GM23338 (cell line): ENCODE results near the gene PTP4A1. TPM values are rescaled to one million over a fixed set of nuclear protein-coding genes. Genes with fewer than 3 reads are reported as not detected.
"Not testable (repeated sequence)": the region's sequence is repeated elsewhere in the genome, so short reads cannot be mapped to it uniquely, and the experiment has no call there.

ENCODE experiments used
- ATAC-seq: fragments of 200-7000 bp; cut with Tn5 transposase; 3 replicates; pipeline ENCODE4 v1.9.1; 2020
- DNase-seq: peaks from one replicate; pipeline ENCODE4 v3.0.0-alpha.2; 2015; ENCODE audit warnings: low spot score
- H2AFZ ChIP-seq: fragments of 200-600 bp; sonication (generic); 2 replicates; pipeline ENCODE4 v1.8.0; 2016; ENCODE audit warnings: antibody characterized with exemption, mild to moderate bottlenecking, moderate library complexity
- H3F3A ChIP-seq: fragments of 200-600 bp; sonication (generic); replicated peaks from 2 replicates; pipeline ENCODE4 v1.8.0; 2017; ENCODE audit warnings: antibody characterized with exemption, mixed run types, low read depth
- H3K27ac ChIP-seq: fragments of 200-600 bp; sonication (generic); 2 replicates; pipeline ENCODE4 v1.6.1; 2016; ENCODE audit warnings: low read depth
- H3K27me3 ChIP-seq: fragments of 200-600 bp; sonication (generic); 2 replicates; pipeline ENCODE4 v1.8.0; 2016; ENCODE audit warnings: mild to moderate bottlenecking, mixed run types, moderate library complexity; ENCODE audit not compliant: insufficient read depth
- H3K36me3 ChIP-seq: fragments of 200-600 bp; sonication (generic); 2 replicates; pipeline ENCODE4 v1.8.0; 2016; ENCODE audit warnings: mild to moderate bottlenecking; ENCODE audit not compliant: insufficient read depth
- H3K4me1 ChIP-seq: fragments of 200-600 bp; sonication (generic); 2 replicates; pipeline ENCODE4 v1.8.0; 2016; ENCODE audit warnings: mild to moderate bottlenecking, moderate library complexity; ENCODE audit not compliant: insufficient read depth
- H3K4me2 ChIP-seq: fragments of 200-600 bp; sonication (generic); 2 replicates; pipeline ENCODE4 v1.7.1; 2017; ENCODE audit warnings: mixed run types
- H3K4me3 ChIP-seq: fragments of 200-600 bp; sonication (generic); 2 replicates; pipeline ENCODE4 v1.6.1; 2016; ENCODE audit warnings: mixed run types
- H3K79me2 ChIP-seq: fragments of 200-600 bp; sonication (generic); replicated peaks from 2 replicates; pipeline ENCODE4 v1.8.0; 2017; ENCODE audit warnings: mild to moderate bottlenecking; ENCODE audit not compliant: insufficient read depth
- H3K9me2 ChIP-seq: fragments of 200-600 bp; sonication (generic); 2 replicates; pipeline ENCODE4 v1.8.0; 2017; ENCODE audit not compliant: insufficient read depth
- H4K20me1 ChIP-seq: fragments of 200-600 bp; sonication (generic); replicated peaks from 2 replicates; pipeline ENCODE4 v1.8.0; 2017; ENCODE audit warnings: mild to moderate bottlenecking; ENCODE audit not compliant: insufficient read depth
- H3K27ac Mint-ChIP-seq: 2 replicates; pipeline ENCODE4 v1.8.0; 2020; ENCODE audit warnings: inconsistent platforms, mild to moderate bottlenecking, moderate library complexity, mixed read lengths
- H3K27me3 Mint-ChIP-seq: 3 replicates; pipeline ENCODE4 v1.8.0; 2022; ENCODE audit warnings: low read depth, mild to moderate bottlenecking, moderate library complexity, mixed read lengths, inconsistent platforms; ENCODE audit not compliant: insufficient read depth, poor library complexity
- H3K36me3 Mint-ChIP-seq: 3 replicates; pipeline ENCODE4 v1.8.0; 2021; ENCODE audit warnings: low read depth, mild to moderate bottlenecking, inconsistent platforms, moderate library complexity, mixed read lengths
- H3K4me1 Mint-ChIP-seq: 3 replicates; pipeline ENCODE4 v1.8.0; 2020; ENCODE audit warnings: mild to moderate bottlenecking, inconsistent platforms, mixed read lengths
- H3K4me3 Mint-ChIP-seq: 3 replicates; pipeline ENCODE4 v1.8.0; 2021; ENCODE audit warnings: moderate library complexity, mild to moderate bottlenecking, inconsistent platforms, mixed read lengths
- H3K9me3 Mint-ChIP-seq: 3 replicates; pipeline ENCODE4 v1.8.0; 2020; ENCODE audit warnings: moderate library complexity, mild to moderate bottlenecking, inconsistent platforms, mixed read lengths
- CREB1 ChIP-seq: fragments of 250-450 bp; sonication (Bioruptor Pico); IDR thresholded peaks from 2 replicates; pipeline ENCODE4 v1.5.0; 2020; ENCODE audit warnings: low read depth, mild to moderate bottlenecking, moderate library complexity
- EZH2 ChIP-seq: fragments of 200-600 bp; sonication (generic); IDR thresholded peaks from one replicate; pipeline ENCODE4 v1.8.0; 2017; ENCODE audit warnings: antibody characterized with exemption, mild to moderate bottlenecking, low read depth; ENCODE audit not compliant: unreplicated experiment
- EZH2phosphoT487 ChIP-seq: fragments of 200-600 bp; sonication (generic); IDR thresholded peaks from one replicate; pipeline ENCODE4 v1.8.1; 2018; ENCODE audit warnings: antibody characterized with exemption; ENCODE audit not compliant: unreplicated experiment
- JUNB ChIP-seq: IDR thresholded peaks from one replicate; pipeline ENCODE4 v1.6.1; 2016; ENCODE audit warnings: antibody characterized with exemption; ENCODE audit not compliant: unreplicated experiment
- NANOG ChIP-seq: IDR thresholded peaks from 2 replicates; pipeline ENCODE4 v1.6.1; 2016; ENCODE audit warnings: antibody characterized with exemption, borderline replicate concordance
- POLR2AphosphoS5 ChIP-seq: IDR thresholded peaks from 2 replicates; pipeline ENCODE4 v1.6.1; 2016; ENCODE audit warnings: antibody characterized with exemption, low read depth
- STAT1 ChIP-seq: IDR thresholded peaks from one replicate; pipeline ENCODE4 v1.6.1; 2016; ENCODE audit warnings: antibody characterized with exemption; ENCODE audit not compliant: unreplicated experiment
- ZNF114 ChIP-seq: fragments of 250-450 bp; sonication (Bioruptor Pico); IDR thresholded peaks from 2 replicates; pipeline ENCODE4 v1.5.0; 2020; ENCODE audit warnings: mild to moderate bottlenecking, moderate library complexity
- ZNF331 ChIP-seq: fragments of 250-450 bp; sonication (Bioruptor Pico); IDR thresholded peaks from 2 replicates; pipeline ENCODE4 v1.5.0; 2020; ENCODE audit warnings: low read depth, mild to moderate bottlenecking, moderate library complexity
- polyA plus RNA-seq: library from polyadenylated mRNA; unstranded; fragments of >200 nt; fragmentation: Nextera tagmentation; extraction: Ambion mirVana; gene quantifications from 2 replicates; pipeline ENCODE4 v1.2.1, GENCODE V29; 2016
- total RNA-seq: library from RNA; depleted of rRNA; stranded (reverse); fragments of >200 nt; shearing (Covaris generic); gene quantifications from 2 replicates; pipeline ENCODE4 v1.2.3, GENCODE V29; 2014
- TF ChIP-seq, protein P1 (sequence below): IDR thresholded peaks from 2 replicates; pipeline ENCODE4 v1.6.1; 2016; ENCODE audit warnings: antibody characterized with exemption
- TF ChIP-seq, protein P2 (sequence below), 2 experiments: fragments of 200-600 bp in 1 of 2; sonication (generic) in 1 of 2; conservative IDR thresholded peaks; 2 replicates each; pipeline versions ENCODE4 v1.5.1 to v1.6.1; 2016 to 2017; ENCODE audit warnings: antibody characterized with exemption in 2 of 2, low read depth in 2 of 2, mild to moderate bottlenecking in 2 of 2, moderate library complexity in 1 of 2

PTP4A1 gene
- total and polyA plus RNA-seq, 2 experiments from 2014 or later: 99.0 to 102 TPM

DNA sequence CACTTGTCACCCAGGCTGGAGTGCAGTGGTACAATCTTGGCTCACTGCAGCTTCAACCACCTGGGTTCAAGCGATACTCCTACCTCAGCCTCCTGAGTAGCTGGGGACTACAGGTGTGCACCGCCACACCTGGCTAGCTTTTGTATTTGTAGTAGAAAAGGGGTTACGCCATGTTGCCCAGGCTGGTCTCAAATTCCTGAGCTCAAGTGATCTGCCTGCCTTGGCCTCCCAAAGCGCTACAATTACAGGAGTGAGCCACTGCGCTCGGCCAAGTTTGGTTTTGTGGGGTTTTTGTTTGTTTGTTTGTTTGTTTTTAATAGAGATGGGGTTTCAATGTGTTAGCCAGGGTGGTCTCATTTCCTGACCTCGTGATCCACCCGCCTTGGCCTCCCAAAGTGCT lies 12.3 kb downstream of the PTP4A1 start:
- no peak overlapping the region for H2AFZ ChIP-seq
- H3K27ac Mint-ChIP-seq: no peak overlapping the region
- TF ChIP-seq STAT1: no peak
- TF ChIP-seq EZH2: no peak
- TF ChIP-seq, protein P1, sequence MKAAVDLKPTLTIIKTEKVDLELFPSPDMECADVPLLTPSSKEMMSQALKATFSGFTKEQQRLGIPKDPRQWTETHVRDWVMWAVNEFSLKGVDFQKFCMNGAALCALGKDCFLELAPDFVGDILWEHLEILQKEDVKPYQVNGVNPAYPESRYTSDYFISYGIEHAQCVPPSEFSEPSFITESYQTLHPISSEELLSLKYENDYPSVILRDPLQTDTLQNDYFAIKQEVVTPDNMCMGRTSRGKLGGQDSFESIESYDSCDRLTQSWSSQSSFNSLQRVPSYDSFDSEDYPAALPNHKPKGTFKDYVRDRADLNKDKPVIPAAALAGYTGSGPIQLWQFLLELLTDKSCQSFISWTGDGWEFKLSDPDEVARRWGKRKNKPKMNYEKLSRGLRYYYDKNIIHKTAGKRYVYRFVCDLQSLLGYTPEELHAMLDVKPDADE: no peak
- no peak for TF ChIP-seq NANOG
- TF ChIP-seq ZNF114 (CRISPR knock-in tag): no peak
- peak; percentile 16 for DNase-seq
- no peaks in the 10 kb centered on the region; the same call in 1 of the 2 replicates for H4K20me1 ChIP-seq
- peaks cover 21% of the 10 kb centered on the region for H3K36me3 ChIP-seq
- no peaks in the 10 kb centered on the region for H3K79me2 ChIP-seq
- no peaks in the 10 kb centered on the region for H3K27me3 ChIP-seq
- peaks cover 25% of the 10 kb centered on the region for H3K36me3 Mint-ChIP-seq
- no peak overlapping the region for H3K27ac ChIP-seq
- H3K9me3 Mint-ChIP-seq: no peaks in the 10 kb centered on the region
- H3F3A ChIP-seq: no peaks in the 10 kb centered on the region
- H3K4me3 Mint-ChIP-seq: no peak overlapping the region
- no peaks in the 10 kb centered on the region for H3K9me2 ChIP-seq
- 0 out of 3 replicates have a peak, but pooled peaks cover under 1% of the 10 kb centered on the region for H3K4me1 Mint-ChIP-seq
- H3K4me3 ChIP-seq: no peak overlapping the region
- peaks cover 4% of the 10 kb centered on the region for H3K27me3 Mint-ChIP-seq
- H3K4me2 ChIP-seq: no peak overlapping the region
- no peaks in the 10 kb centered on the region for H3K4me1 ChIP-seq
- peak; percentile 23; the same call in 2 of the 3 replicates for ATAC-seq

DNA sequence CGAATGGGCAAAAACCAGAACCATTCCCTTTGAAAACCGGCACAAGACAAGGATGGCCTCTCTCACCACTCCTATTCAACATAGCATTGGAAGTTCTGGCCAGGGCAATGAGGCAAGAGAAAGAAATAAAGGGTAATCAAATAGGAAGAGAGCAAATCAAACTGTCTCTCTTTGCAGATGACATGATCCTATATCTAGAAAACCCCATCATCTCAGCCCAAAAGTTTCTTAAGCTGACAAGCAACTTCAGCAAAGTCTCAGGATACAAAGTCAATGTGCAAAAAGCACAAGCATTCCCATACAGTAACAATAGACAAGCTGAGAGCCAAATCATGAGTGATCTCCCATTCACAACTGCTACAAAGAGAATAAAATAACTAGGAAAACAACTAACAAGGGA lies 13.4 kb downstream of the PTP4A1 start:
- not testable (repeated sequence) for H3K79me2 ChIP-seq, H3K4me3 ChIP-seq, H3K27ac ChIP-seq, H3K4me1 ChIP-seq, H3K9me2 ChIP-seq, H3K27ac Mint-ChIP-seq, H3K36me3 ChIP-seq, DNase-seq, H4K20me1 ChIP-seq, ATAC-seq, H3K27me3 Mint-ChIP-seq, H3K4me2 ChIP-seq, H3F3A ChIP-seq, H3K27me3 ChIP-seq, H2AFZ ChIP-seq, H3K4me3 Mint-ChIP-seq, H3K9me3 Mint-ChIP-seq
- Mint-ChIP-seq H3K36me3 (peaks cover 14% of the 10 kb centered on the region), H3K4me1 (peaks cover 12% of the 10 kb centered on the region; the same call in 2 of the 3 replicates)

DNA sequence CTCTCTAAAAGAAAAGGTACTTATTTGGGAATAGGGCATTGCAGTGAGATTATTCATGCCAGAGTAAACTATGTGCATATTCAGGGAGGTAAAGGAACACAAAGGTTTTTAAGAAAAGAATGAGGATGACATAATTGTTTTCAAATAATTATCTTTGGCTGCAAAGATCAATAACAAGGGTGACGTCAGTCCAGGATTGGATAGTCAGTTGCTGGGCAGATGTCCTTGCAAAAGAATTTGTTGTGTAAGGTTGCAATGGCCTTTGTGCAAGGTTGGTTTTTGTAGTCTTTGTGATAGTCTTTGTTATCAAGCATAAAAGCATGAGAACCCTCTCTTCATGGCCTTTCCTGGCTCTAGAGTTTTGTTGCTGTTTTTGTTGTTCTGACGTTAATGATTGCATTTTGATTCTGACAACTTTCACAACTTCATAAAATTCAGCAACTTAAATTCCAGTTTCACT lies 17.7 kb downstream of the PTP4A1 start:
- H4K20me1 ChIP-seq: no peaks in the 10 kb centered on the region
- no peak overlapping the region for H3K4me2 ChIP-seq
- no peaks in the 10 kb centered on the region for H3F3A ChIP-seq
- no peak overlapping the region for H3K4me3 ChIP-seq
- Mint-ChIP-seq H3K4me3 (no peak overlapping the region), H3K4me1 (peaks cover 12% of the 10 kb centered on the region; the same call in 2 of the 3 replicates), H3K9me3 (no peaks in the 10 kb centered on the region), H3K27ac (no peak overlapping the region; the same call in 1 of the 2 replicates), H3K27me3 (no peaks in the 10 kb centered on the region), H3K36me3 (no peaks in the 10 kb centered on the region)
- TF ChIP-seq CREB1 (CRISPR knock-in tag): no peak
- TF ChIP-seq NANOG: no peak
- TF ChIP-seq ZNF331 (CRISPR knock-in tag): no peak
- TF ChIP-seq, protein P2, sequence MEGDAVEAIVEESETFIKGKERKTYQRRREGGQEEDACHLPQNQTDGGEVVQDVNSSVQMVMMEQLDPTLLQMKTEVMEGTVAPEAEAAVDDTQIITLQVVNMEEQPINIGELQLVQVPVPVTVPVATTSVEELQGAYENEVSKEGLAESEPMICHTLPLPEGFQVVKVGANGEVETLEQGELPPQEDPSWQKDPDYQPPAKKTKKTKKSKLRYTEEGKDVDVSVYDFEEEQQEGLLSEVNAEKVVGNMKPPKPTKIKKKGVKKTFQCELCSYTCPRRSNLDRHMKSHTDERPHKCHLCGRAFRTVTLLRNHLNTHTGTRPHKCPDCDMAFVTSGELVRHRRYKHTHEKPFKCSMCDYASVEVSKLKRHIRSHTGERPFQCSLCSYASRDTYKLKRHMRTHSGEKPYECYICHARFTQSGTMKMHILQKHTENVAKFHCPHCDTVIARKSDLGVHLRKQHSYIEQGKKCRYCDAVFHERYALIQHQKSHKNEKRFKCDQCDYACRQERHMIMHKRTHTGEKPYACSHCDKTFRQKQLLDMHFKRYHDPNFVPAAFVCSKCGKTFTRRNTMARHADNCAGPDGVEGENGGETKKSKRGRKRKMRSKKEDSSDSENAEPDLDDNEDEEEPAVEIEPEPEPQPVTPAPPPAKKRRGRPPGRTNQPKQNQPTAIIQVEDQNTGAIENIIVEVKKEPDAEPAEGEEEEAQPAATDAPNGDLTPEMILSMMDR (conservative IDR thresholded peaks at IDR 0.05; ENCODE audit: low read depth in 2 of 2): no peak
- no peak for TF ChIP-seq EZH2phosphoT487
- no peak for TF ChIP-seq STAT1
- TF ChIP-seq JUNB: no peak
- TF ChIP-seq POLR2AphosphoS5: no peak
- TF ChIP-seq ZNF114 (CRISPR knock-in tag): no peak
- peaks cover 3% of the 10 kb centered on the region; the same call in 1 of the 2 replicates for H3K9me2 ChIP-seq
- no peak overlapping the region for H2AFZ ChIP-seq
- ATAC-seq (peak; percentile 45; the same call in 2 of the 3 replicates), DNase-seq (peak; percentile 53)
- H3K27me3 ChIP-seq: no peaks in the 10 kb centered on the region
- H3K4me1 ChIP-seq: no peaks in the 10 kb centered on the region
- no peak overlapping the region for H3K27ac ChIP-seq
- H3K36me3 ChIP-seq: no peaks in the 10 kb centered on the region
- H3K79me2 ChIP-seq: no peaks in the 10 kb centered on the region
